Endothelial cell of umbilical vein (primary cell): Measurements from ENCODE around the gene AZU1. TPM values are rescaled to one million over a fixed set of nuclear protein-coding genes. Genes with fewer than 3 reads are reported as not detected.

Experiments used
- BruUV-seq: library from RNA; stranded (reverse); fragments of 400-500 nt; replicated peaks from 2 replicates; lab custom pipeline; 2021; lab: Mats Ljungman, UMichigan
- CTCF ChIA-PET: fragments of 300-600, 350-600 bp; sonication (Branson Sonifier 250); formaldehyde crosslinking; loops from one replicate; lab custom pipeline; 2021; ENCODE audit warnings: antibody characterized with exemption, inconsistent platforms; lab: Charles Lee
- POLR2A ChIA-PET: fragments of 300-600, 350-600 bp; sonication (Branson Sonifier 250); formaldehyde crosslinking; loops from one replicate; lab custom pipeline; 2021; ENCODE audit warnings: antibody characterized with exemption, inconsistent platforms; lab: Charles Lee
- DNase-seq: peaks from one replicate; pipeline ENCODE4 v3.0.0-alpha.2; 2011; ENCODE audit warnings: low read depth, low spot score
- FAIRE-seq: peaks from 2 replicates; lab custom pipeline; 2011; peaks lifted over from hg19 to GRCh38; lab: Jason Lieb, UNC
- H2AFZ ChIP-seq: 2 replicates; pipeline ENCODE4 v1.6.0; 2012; ENCODE audit warnings: low read depth, low read length, control low read depth, inconsistent platforms
- H3K27ac ChIP-seq: 2 replicates; pipeline ENCODE4 v1.5.1; 2011; ENCODE audit warnings: low read depth, mild to moderate bottlenecking, control low read depth, low read length, moderate library complexity; ENCODE audit not compliant: insufficient read depth
- H3K27me3 ChIP-seq, 2 experiments: 2 replicates each; pipeline versions ENCODE4 v1.6.0 to v1.6.1; 2011; ENCODE audit warnings: low read length in 2 of 2, mixed read lengths in 1 of 2; ENCODE audit not compliant: control insufficient read depth in 2 of 2, insufficient read depth in 2 of 2
- H3K36me3 ChIP-seq, 2 experiments: 2 replicates in 1 of 2; 3 replicates in 1 of 2; pipeline ENCODE4 v1.5.1; 2011; ENCODE audit warnings: low read length in 2 of 2, mild to moderate bottlenecking in 1 of 2, moderate library complexity in 1 of 2; ENCODE audit not compliant: control insufficient read depth in 2 of 2, insufficient read depth in 2 of 2; ENCODE audit errors: extremely low read depth in 1 of 2
- H3K4me1 ChIP-seq: 3 replicates; pipeline ENCODE4 v1.5.1; 2011; ENCODE audit warnings: mild to moderate bottlenecking, low read length; ENCODE audit not compliant: control insufficient read depth, insufficient read depth; ENCODE audit errors: extremely low read depth
- H3K4me2 ChIP-seq: 2 replicates; pipeline ENCODE4 v1.6.1; 2011; ENCODE audit warnings: low read length, control low read depth, mixed read lengths; ENCODE audit not compliant: insufficient read depth
- H3K4me3 ChIP-seq, 3 experiments: fragments of 200-600 bp in 1 of 3; sonication (generic), shearing (Covaris generic) in 1 of 3; replicated peaks in 1 of 3; 2 replicates each; pipeline ENCODE4 v1.5.1; 2011 to 2016; ENCODE audit warnings: control low read depth in 3 of 3, low read length in 3 of 3, mild to moderate bottlenecking in 2 of 3, inconsistent platforms in 1 of 3, low read depth in 1 of 3, moderate library complexity in 1 of 3; ENCODE audit not compliant: insufficient read depth in 1 of 3
- H3K79me2 ChIP-seq: 2 replicates; pipeline ENCODE4 v1.6.0; 2012; ENCODE audit warnings: low read length, inconsistent platforms; ENCODE audit not compliant: control insufficient read depth, insufficient read depth
- H3K9ac ChIP-seq: replicated peaks from 2 replicates; pipeline ENCODE3; 2011; ENCODE audit warnings: low read length, control low read depth; ENCODE audit not compliant: insufficient read depth; ENCODE audit errors: extremely low read depth
- H3K9me1 ChIP-seq: replicated peaks from 3 replicates; pipeline ENCODE4 v1.6.0; 2011; ENCODE audit warnings: mild to moderate bottlenecking, low read length; ENCODE audit not compliant: control insufficient read depth, insufficient read depth; ENCODE audit errors: extremely low read depth
- H3K9me3 ChIP-seq: replicated peaks from 2 replicates; pipeline ENCODE4 v1.5.1; 2012; ENCODE audit warnings: low read length, inconsistent platforms; ENCODE audit not compliant: control insufficient read depth, insufficient read depth
- H4K20me1 ChIP-seq: replicated peaks from 2 replicates; pipeline ENCODE3; 2011; ENCODE audit warnings: mild to moderate bottlenecking, low read length; ENCODE audit not compliant: control insufficient read depth, insufficient read depth; ENCODE audit errors: extremely low read depth
- EZH2 ChIP-seq: IDR thresholded peaks from 2 replicates; pipeline ENCODE4 v1.6.1; 2012; ENCODE audit warnings: borderline replicate concordance, low read depth, mild to moderate bottlenecking, moderate library complexity, low read length, inconsistent platforms; ENCODE audit not compliant: severe bottlenecking
- FOS ChIP-seq: IDR thresholded peaks from 2 replicates; pipeline ENCODE4 v1.6.1; 2011; ENCODE audit warnings: mild to moderate bottlenecking, low read length, moderate library complexity, borderline replicate concordance; ENCODE audit not compliant: insufficient read depth
- GATA2 ChIP-seq: IDR thresholded peaks from 2 replicates; pipeline ENCODE4 v1.7.0; 2011; ENCODE audit warnings: low read depth, mild to moderate bottlenecking, moderate library complexity, mixed read lengths, low read length; ENCODE audit not compliant: insufficient read length, insufficient read depth
- JUN ChIP-seq: IDR thresholded peaks from 2 replicates; pipeline ENCODE4 v1.6.1; 2011; ENCODE audit warnings: borderline replicate concordance, low read depth; ENCODE audit not compliant: insufficient read length, insufficient read depth
- MYC ChIP-seq: IDR thresholded peaks from one replicate; pipeline ENCODE4 v1.6.1; 2011; ENCODE audit warnings: mild to moderate bottlenecking, low read depth, low read length
- POLR2A ChIP-seq: IDR thresholded peaks from 2 replicates; pipeline ENCODE4 v1.6.1; 2012; ENCODE audit warnings: low read depth, mild to moderate bottlenecking, control low read depth, low read length
- POLR2AphosphoS5 ChIP-seq: IDR thresholded peaks from 2 replicates; pipeline ENCODE4 v1.6.1; 2012; ENCODE audit warnings: low read depth, mild to moderate bottlenecking, control low read depth, low read length, moderate library complexity; ENCODE audit not compliant: insufficient read depth
- dilution Hi-C: fragments of 300-500 bp; cut with MboI; formaldehyde crosslinking; loops from one replicate; pipeline ENCODE4 v1.15.0; 2019; ENCODE audit warnings: low sequenced_read_pairs; ENCODE audit not compliant: extremely low pct_ligation_motif_present
- intact Hi-C: fragments of 100-400 bp; cut with micrococcal nuclease; formaldehyde crosslinking; loops from one replicate; pipeline ENCODE4 v1.10.0; 2022
- polyA plus RNA-seq, 4 experiments: library from polyadenylated mRNA; depleted of rRNA in 3 of 4; stranded (reverse) in 3 of 4; unstranded in 1 of 4; fragments of >200 nt; gene quantifications; 2 replicates each; pipeline versions ENCODE4 v1.2.1 to v1.2.3, GENCODE V29; 2011 to 2012; ENCODE audit warnings: missing spikeins in 1 of 4
- total RNA-seq: library from RNA; stranded (reverse); gene quantifications from 2 replicates; pipeline ENCODE4 v1.2.3, GENCODE V29; 2021
- TF ChIP-seq, protein P1 (sequence below), 2 donors: IDR thresholded peaks; 1 replicate in 1 of 2; 2 replicates in 1 of 2; pipeline ENCODE4 v1.5.1; 2011; ENCODE audit warnings: low read length in 2 of 2, mild to moderate bottlenecking in 2 of 2, moderate library complexity in 2 of 2, control low read depth in 1 of 2, inconsistent platforms in 1 of 2, low read depth in 1 of 2; ENCODE audit not compliant: insufficient read depth in 1 of 2; ENCODE audit errors: extremely low read depth in 1 of 2
- TF ChIP-seq, protein P2 (sequence below): IDR thresholded peaks from 2 replicates; pipeline ENCODE4 v1.6.1; 2011; ENCODE audit not compliant: insufficient read depth, insufficient read length

Gene AZU1
- total and polyA plus RNA-seq, 2 donors (not counting 3 experiments of a cell fraction or from before 2014, with no cell fraction given) = 0.12 TPM; not detected in 1

GRCh38 chr19:812049-812746 is 15.4 kb upstream of the AZU1 start:
- Histone ChIP-seq H3K4me1 (no peaks in the 10 kb centered on the region), H3K36me3 (peaks cover 31 to 36% of the 10 kb centered on the region in 2 experiments), H3K9me1 (no peaks in the 10 kb centered on the region), H2AFZ (no peak overlapping the region), H3K4me3 (no peak overlapping the region), H3K9me3 (no peaks in the 10 kb centered on the region), H3K9ac (no peak overlapping the region), H3K27ac (no peak overlapping the region), H3K79me2 (peaks cover 26% of the 10 kb centered on the region), H3K4me2 (no peak overlapping the region), H4K20me1 (peaks cover 3% of the 10 kb centered on the region), H3K27me3 (no peaks in the 10 kb centered on the region)
- FAIRE-seq (no peak), DNase-seq (no peak)
- CTCF ChIA-PET = no interaction called here
- POLR2A ChIA-PET = no interaction called here
- intact Hi-C loops (no loop called here), dilution Hi-C loops (no loop called here)
- no TSS peak for BruUV-seq
- TF ChIP-seq MYC = no peak
- TF ChIP-seq POLR2AphosphoS5 = no peak
- no peak for TF ChIP-seq FOS
- no peak for TF ChIP-seq JUN

- H3K4me2 ChIP-seq = no peak overlapping the region
- peaks cover 20% of the 10 kb centered on the region for H3K79me2 ChIP-seq
- no peak overlapping the region for H3K9ac ChIP-seq
- CTCF ChIA-PET = no interaction called here
- H3K27me3 ChIP-seq = no peaks in the 10 kb centered on the region
- intact Hi-C loops = no loop called here
- dilution Hi-C loops = no loop called here
- DNase-seq (no peak), FAIRE-seq (no peak)
- POLR2A ChIA-PET = no interaction called here
- TF ChIP-seq POLR2AphosphoS5 (no peak), GATA2 (no peak), FOS (no peak), POLR2A (no peak), JUN (no peak), MYC (no peak), EZH2 (no peak)
- TF ChIP-seq, protein P1, sequence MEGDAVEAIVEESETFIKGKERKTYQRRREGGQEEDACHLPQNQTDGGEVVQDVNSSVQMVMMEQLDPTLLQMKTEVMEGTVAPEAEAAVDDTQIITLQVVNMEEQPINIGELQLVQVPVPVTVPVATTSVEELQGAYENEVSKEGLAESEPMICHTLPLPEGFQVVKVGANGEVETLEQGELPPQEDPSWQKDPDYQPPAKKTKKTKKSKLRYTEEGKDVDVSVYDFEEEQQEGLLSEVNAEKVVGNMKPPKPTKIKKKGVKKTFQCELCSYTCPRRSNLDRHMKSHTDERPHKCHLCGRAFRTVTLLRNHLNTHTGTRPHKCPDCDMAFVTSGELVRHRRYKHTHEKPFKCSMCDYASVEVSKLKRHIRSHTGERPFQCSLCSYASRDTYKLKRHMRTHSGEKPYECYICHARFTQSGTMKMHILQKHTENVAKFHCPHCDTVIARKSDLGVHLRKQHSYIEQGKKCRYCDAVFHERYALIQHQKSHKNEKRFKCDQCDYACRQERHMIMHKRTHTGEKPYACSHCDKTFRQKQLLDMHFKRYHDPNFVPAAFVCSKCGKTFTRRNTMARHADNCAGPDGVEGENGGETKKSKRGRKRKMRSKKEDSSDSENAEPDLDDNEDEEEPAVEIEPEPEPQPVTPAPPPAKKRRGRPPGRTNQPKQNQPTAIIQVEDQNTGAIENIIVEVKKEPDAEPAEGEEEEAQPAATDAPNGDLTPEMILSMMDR (IDR thresholded peaks at IDR 0.05; ENCODE audit: extremely low read depth in 1 of 2, insufficient read depth in 1 of 2, low read depth in 1 of 2, low read length in 2 of 2) = no peak
- TF ChIP-seq, protein P2, sequence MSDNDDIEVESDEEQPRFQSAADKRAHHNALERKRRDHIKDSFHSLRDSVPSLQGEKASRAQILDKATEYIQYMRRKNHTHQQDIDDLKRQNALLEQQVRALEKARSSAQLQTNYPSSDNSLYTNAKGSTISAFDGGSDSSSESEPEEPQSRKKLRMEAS = no peak
- no peaks in the 10 kb centered on the region for H3K4me1 ChIP-seq
- H3K27ac ChIP-seq = no peak overlapping the region
- H2AFZ ChIP-seq = no peak overlapping the region
- no TSS peak for BruUV-seq
- no peak overlapping the region for H3K4me3 ChIP-seq
- H4K20me1 ChIP-seq = peaks cover 3% of the 10 kb centered on the region
- H3K9me3 ChIP-seq = no peaks in the 10 kb centered on the region
- H3K36me3 ChIP-seq = peaks cover 28 to 30% of the 10 kb centered on the region in 2 experiments
- H3K9me1 ChIP-seq = no peaks in the 10 kb centered on the region
These were observed 14.9 kb upstream of the AZU1 start for GRCh38 chr19:812747-813218.
